Heart right ventricle (tissue), 16 donors: ENCODE measurements around the gene SIGLEC10. TPM values are rescaled to one million over a fixed set of nuclear protein-coding genes. Genes with fewer than 3 reads are reported as not detected.
"Not testable (repeated sequence)": the region's sequence is repeated elsewhere in the genome, so short reads cannot be mapped to it uniquely, and the experiment has no call there.

Experiments used
- ATAC-seq, 8 donors: fragments of 200-7000 bp; cut with Tn5 transposase; one replicate each; pipeline ENCODE4 v1.9.1; 2020; ENCODE audit warnings: mild to moderate bottlenecking in 8 of 8, moderate library complexity in 8 of 8, moderate number of reproducible peaks in 1 of 8
- DNase-seq, 2 donors: peaks; one replicate each; pipeline ENCODE4 v3.0.0-alpha.2; 2020
- H3K27ac ChIP-seq, 10 donors: fragments of 200-600 bp; sonication (generic) in 2 of 10; one replicate each; pipeline versions ENCODE4 v1.5.0 to v1.8.0; 2020 to 2022; ENCODE audit warnings: mild to moderate bottlenecking in 3 of 10
- H3K27me3 ChIP-seq, 7 donors: fragments of 200-600 bp; one replicate each; pipeline ENCODE4 v1.8.0; 2021 to 2022; ENCODE audit warnings: mild to moderate bottlenecking in 2 of 7
- H3K36me3 ChIP-seq, 9 donors: fragments of 200-600 bp; sonication (generic) in 1 of 9; one replicate each; pipeline versions ENCODE4 v1.5.0 to v1.8.0; 2020 to 2022; ENCODE audit warnings: mild to moderate bottlenecking in 2 of 9
- H3K4me1 ChIP-seq, 9 donors: fragments of 200-600 bp; sonication (generic) in 1 of 9; one replicate each; pipeline versions ENCODE4 v1.5.0 to v1.8.0; 2020 to 2022; ENCODE audit warnings: mild to moderate bottlenecking in 4 of 9
- H3K4me3 ChIP-seq, 10 donors: fragments of 200-600 bp; sonication (generic) in 2 of 10; one replicate each; pipeline versions ENCODE4 v1.5.0 to v1.8.0; 2020 to 2022; ENCODE audit warnings: mild to moderate bottlenecking in 7 of 10, moderate library complexity in 2 of 10
- H3K9me3 ChIP-seq, 11 donors: fragments of 200-600 bp in 10 of 11; sonication (generic) in 2 of 11; one replicate each; pipeline versions ENCODE4 v1.5.0 to v1.8.0; 2013 to 2022; ENCODE audit warnings: mild to moderate bottlenecking in 2 of 11, control low read depth in 1 of 11, moderate library complexity in 1 of 11
- WGBS, 2 donors: extraction: QIAGEN DNeasy Blood & Tissue Kit; methylation state at CpG; one replicate each; pipeline ENCODE4 v1.1.7; 2013; ENCODE audit warnings: inconsistent platforms in 1 of 2; 5-methylcytosine and 5-hydroxymethylcytosine counted together
- intact Hi-C, 10 donors: fragments of 100-400 bp; cut with DNase I; formaldehyde crosslinking; loops; one replicate each; pipeline versions ENCODE4 v1.11.1 to v1.14.2; 2022
- polyA plus RNA-seq, 2 donors: library from polyadenylated mRNA; stranded (reverse); fragments of 200-250 nt; gene quantifications; one replicate each; pipeline ENCODE4 v1.2.3, GENCODE V29; 2013
- total RNA-seq, 10 donors: library from RNA; stranded (reverse); fragmentation: NEBNext Ultra II Directional in 3 of 10; extraction: Animal tissue kit (Norgen Biotek cat#: 25700) in 3 of 10; gene quantifications; one replicate each; pipeline versions ENCODE4 v1.2.1 to v1.2.4, GENCODE V29; 2021 to 2023
- TF ChIP-seq, protein P1 (sequence below), 9 donors: fragments of 200-600 bp; sonication (generic) in 2 of 9; IDR thresholded peaks; one replicate each; pipeline versions ENCODE4 v1.5.0 to v1.8.0; 2021 to 2022; ENCODE audit warnings: antibody characterized with exemption in 9 of 9, mild to moderate bottlenecking in 5 of 9, moderate library complexity in 1 of 9
- donor health status: Arrhythmogenic right ventricular cardiomyopathy.
- donor health status: ischemic (EF 13 %, LVEDD 7.1; RV severe dilation, severe dysfunction).
- donor health status: healthy with polysubstance abuse.
- donor health status: DM: no; HTN: yes; CAD: no.
- donor health status: DM: no; HTN: no; CAD: no.
- donor health status: ischemic (EF 25% LVEDD 6.9; RV normal size, moderate dysfunction).
- donor health status: ischemic (EF 25% LVEDD 5.7; RV mildly dilated, moderate dysfunction).
- donor health status: healthy.
- donor health status: DM: yes; HTN: yes; CAD: no.
- donor health status: Ischemic cardiomyopathy.
- donor health status: ischemic (EF 35%, LVEDD 5.7; RV mildly dilated, moderate dysfunction).
- donor health status: nonischemic (EF 11% LVEDD 7.7; RV severe dilation, severe dysfunction).
- donor health status: DM: yes; HTN: yes; CAD: no.
- donor health status: PGD.
- donor health status: ischemic (EF 29% LVEDD 5.4; RV normal size, mild dysfunction).
- donor health status: nonischemic (EF 23%, LVEDD 6.1; RV moderate dilation, normal function).

Gene SIGLEC10
- total and polyA plus RNA-seq, 12 donors: 0.17 to 4.2 (median 0.82) TPM

DNA sequence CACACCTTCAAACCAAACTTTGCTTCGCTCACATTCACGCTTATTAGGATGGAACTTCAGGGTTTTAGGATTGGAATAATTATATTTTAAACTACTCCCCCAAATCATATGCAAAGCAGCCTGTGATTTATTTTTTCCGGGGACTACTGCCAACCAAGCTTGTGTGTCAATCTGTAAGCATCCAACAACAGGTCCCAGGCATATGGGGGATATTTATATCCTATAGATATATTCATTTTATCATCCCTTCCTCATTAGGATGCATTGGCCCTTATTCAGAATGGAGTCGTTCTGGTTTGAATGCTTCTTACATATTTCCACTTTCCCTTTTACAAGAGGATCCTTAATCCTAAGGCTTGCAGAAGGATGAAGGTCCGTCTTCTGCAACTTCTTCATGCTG lies 18.2 kb downstream of the SIGLEC10 start:
- no peak for ATAC-seq

DNA sequence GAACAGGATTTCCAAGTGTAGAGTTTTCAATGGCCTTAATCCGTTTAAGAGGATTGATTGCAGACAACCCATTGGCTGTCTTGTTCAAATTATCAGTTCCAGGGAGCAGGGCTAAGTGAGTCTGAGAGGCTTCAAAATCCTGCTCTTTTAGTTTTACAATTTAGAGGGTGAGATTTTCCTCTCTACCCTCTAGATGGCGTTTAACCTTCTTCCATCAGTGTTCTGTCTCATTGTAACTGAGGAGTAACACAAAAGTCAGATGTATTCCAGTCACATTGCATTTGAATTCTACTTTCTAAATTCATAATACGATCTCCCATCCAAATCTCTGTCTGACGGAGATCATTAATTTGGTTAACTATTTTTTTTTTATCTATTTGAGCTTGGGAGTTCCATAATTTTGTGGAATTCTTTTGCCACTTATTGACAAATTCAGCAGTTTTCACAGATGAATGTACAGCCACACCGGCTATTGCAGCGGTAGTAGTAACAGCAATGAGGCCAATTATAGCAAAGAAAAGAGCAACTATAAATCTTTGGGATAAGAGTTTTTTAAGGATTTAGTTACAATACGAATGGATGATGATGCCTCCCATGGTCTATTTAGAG lies 19.2 kb downstream of the SIGLEC10 start:
- WGBS, 2 donors: 47 to 50% methylated on average over 7 of the region's 7 CpGs
- DNase-seq: no peak
- intact Hi-C loops: loop anchor here in 1 of 10 donors (10.0 kb wide), 1 partner anchor 63 kb away; no protein-coding TSS in a partner anchor
- Histone ChIP-seq H3K36me3 (no peaks in the 10 kb centered on the region), H3K9me3 (peaks cover 0 to 19% (median 5%) of the 10 kb centered on the region in 11 donors), H3K4me1 (peaks cover 3 to 27% (median 7%) of the 10 kb centered on the region in 9 donors), H3K27me3 (no peaks in the 10 kb centered on the region), H3K4me3 (no peak overlapping the region), H3K27ac (no peak overlapping the region)
- no peak for ATAC-seq
- TF ChIP-seq, protein P1, sequence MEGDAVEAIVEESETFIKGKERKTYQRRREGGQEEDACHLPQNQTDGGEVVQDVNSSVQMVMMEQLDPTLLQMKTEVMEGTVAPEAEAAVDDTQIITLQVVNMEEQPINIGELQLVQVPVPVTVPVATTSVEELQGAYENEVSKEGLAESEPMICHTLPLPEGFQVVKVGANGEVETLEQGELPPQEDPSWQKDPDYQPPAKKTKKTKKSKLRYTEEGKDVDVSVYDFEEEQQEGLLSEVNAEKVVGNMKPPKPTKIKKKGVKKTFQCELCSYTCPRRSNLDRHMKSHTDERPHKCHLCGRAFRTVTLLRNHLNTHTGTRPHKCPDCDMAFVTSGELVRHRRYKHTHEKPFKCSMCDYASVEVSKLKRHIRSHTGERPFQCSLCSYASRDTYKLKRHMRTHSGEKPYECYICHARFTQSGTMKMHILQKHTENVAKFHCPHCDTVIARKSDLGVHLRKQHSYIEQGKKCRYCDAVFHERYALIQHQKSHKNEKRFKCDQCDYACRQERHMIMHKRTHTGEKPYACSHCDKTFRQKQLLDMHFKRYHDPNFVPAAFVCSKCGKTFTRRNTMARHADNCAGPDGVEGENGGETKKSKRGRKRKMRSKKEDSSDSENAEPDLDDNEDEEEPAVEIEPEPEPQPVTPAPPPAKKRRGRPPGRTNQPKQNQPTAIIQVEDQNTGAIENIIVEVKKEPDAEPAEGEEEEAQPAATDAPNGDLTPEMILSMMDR (IDR thresholded peaks at IDR 0.05): peak in 7 of 9 donors; percentile 41 to 62 (median 47)

More for the DNA sequence above, 18.2 kb downstream of the SIGLEC10 start:
- peaks cover 3 to 20% (median 6%) of the 10 kb centered on the region in 9 donors for H3K4me1 ChIP-seq
- TF ChIP-seq, protein P1 (IDR thresholded peaks at IDR 0.05): no peak
- H3K4me3 ChIP-seq: no peak overlapping the region
- 89 to 92% methylated on average over 5 of the region's 5 CpGs for WGBS, 2 donors
- intact Hi-C loops: loop anchor here in 1 of 10 donors (10.0 kb wide), 1 partner anchor 64 kb away; no protein-coding TSS in a partner anchor
- H3K27ac ChIP-seq: no peak overlapping the region
- DNase-seq: no peak
- H3K27me3 ChIP-seq: no peaks in the 10 kb centered on the region
- no peaks in the 10 kb centered on the region for H3K36me3 ChIP-seq
- H3K9me3 ChIP-seq: peaks cover 0 to 20% (median 5%) of the 10 kb centered on the region in 11 donors

DNA sequence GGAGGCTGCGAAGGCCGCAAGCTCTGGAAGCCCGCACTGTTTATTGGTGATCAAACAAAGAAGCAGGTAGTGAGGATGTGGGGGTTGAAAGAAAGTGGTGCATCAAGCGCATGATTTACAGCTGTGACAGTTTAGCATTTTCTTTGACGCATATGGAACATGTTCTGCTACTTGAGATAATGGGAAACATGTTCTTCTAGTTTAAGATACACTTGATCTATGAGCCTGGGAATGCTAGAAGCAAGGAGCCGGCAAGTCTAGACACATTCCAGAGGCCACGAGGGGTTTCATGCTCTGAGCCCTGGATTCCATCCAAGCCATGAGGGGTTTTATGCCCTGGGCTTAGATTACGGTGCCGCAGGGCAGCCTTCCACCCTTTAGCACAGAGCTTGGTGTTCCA lies 20.0 kb downstream of the SIGLEC10 start:
- not testable (repeated sequence) for H3K4me3 ChIP-seq, H3K36me3 ChIP-seq, DNase-seq, H3K27me3 ChIP-seq, H3K27ac ChIP-seq, ATAC-seq
- Histone ChIP-seq H3K4me1 (peaks cover 3 to 28% (median 7%) of the 10 kb centered on the region in 9 donors), H3K9me3 (peaks cover 0 to 12% (median 4%) of the 10 kb centered on the region in 11 donors)
- intact Hi-C loops: loop anchor here in 1 of 10 donors (10.0 kb wide), 1 partner anchor 63 kb away; no protein-coding TSS in a partner anchor
- WGBS, 2 donors: 55 to 69% methylated on average over 9 of the region's 9 CpGs

DNA sequence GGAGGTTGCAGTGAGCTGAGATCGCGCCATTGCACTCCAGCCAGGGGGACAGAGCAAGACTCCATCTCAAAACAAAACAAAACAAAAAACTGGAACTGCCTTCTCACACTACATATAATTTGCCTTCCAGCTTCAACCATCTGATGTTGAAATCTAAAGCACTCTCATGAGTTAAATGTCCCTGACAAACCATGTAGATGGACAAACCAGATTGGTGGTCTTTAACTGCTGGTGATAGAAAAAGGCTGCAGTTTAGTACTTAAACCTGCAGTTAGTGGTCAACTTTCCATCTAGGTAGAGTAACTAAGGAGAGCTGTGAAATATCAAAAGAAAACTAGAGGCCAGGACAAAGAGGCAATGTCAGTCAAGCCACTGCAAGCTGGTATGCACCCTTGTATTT lies 21.3 kb downstream of the SIGLEC10 start:
- TF ChIP-seq, protein P1 (IDR thresholded peaks at IDR 0.05): no peak
- Histone ChIP-seq H3K4me3 (no peak overlapping the region), H3K36me3 (no peaks in the 10 kb centered on the region), H3K27me3 (peaks cover 0 to 3% (median 0%) of the 10 kb centered on the region in 7 donors), H3K9me3 (no peaks in the 10 kb centered on the region), H3K4me1 (peaks cover 3 to 28% (median 7%) of the 10 kb centered on the region in 9 donors), H3K27ac (no peak overlapping the region)
- 98% methylated on average over 2 of the region's 2 CpGs for WGBS, 2 donors
- intact Hi-C loops: loop anchor here in 1 of 10 donors (10.0 kb wide), 1 partner anchor 61 kb away; no protein-coding TSS in a partner anchor
- DNase-seq: no peak
- ATAC-seq: no peak
